B cell (primary cell): ENCODE measurements around the gene GCA. TPM values are rescaled to one million over a fixed set of nuclear protein-coding genes. Genes with fewer than 3 reads are reported as not detected.

Experiments used
- ATAC-seq: fragments of 200-7000 bp; cut with Tn5 transposase; one replicate; pipeline ENCODE4 v1.10.0; 2021; ENCODE audit warnings: low read depth, mild to moderate bottlenecking, moderate number of reproducible peaks, moderate library complexity
- CTCF ChIA-PET: fragments of 350-600 bp; sonication (Branson Sonifier 250); formaldehyde crosslinking; loops from one replicate; lab custom pipeline; 2021; ENCODE audit warnings: antibody characterized with exemption, inconsistent platforms; lab: Charles Lee
- POLR2A ChIA-PET: fragments of 350-600 bp; sonication (Branson Sonifier 250); formaldehyde crosslinking; loops from one replicate; lab custom pipeline; 2021; ENCODE audit warnings: antibody characterized with exemption; lab: Charles Lee
- DNase-seq: peaks from one replicate; pipeline ENCODE4 v3.0.0; 2013
- H2AFZ ChIP-seq: 2 replicates; pipeline ENCODE4 v1.6.1; 2012; ENCODE audit warnings: mild to moderate bottlenecking, low read depth, low read length; ENCODE audit not compliant: insufficient read depth, poor library complexity, severe bottlenecking
- H3K27ac ChIP-seq, 2 donors: 1 replicate in 1 of 2; 2 replicates in 1 of 2; pipeline ENCODE4 v1.5.1; 2012 to 2013; ENCODE audit warnings: low read length in 2 of 2, mild to moderate bottlenecking in 2 of 2, moderate library complexity in 1 of 2
- H3K27me3 ChIP-seq, 4 experiments: fragments of 200-600 bp in 1 of 4; sonication (generic) in 1 of 4; replicated peaks in 1 of 4; 1 replicate in 2 of 4; 2 replicates in 2 of 4; pipeline versions ENCODE4 v1.6.1 to v1.7.0; 2013 to 2016; ENCODE audit warnings: low read length in 3 of 4, mild to moderate bottlenecking in 2 of 4, mixed read lengths in 1 of 4, moderate library complexity in 1 of 4; ENCODE audit not compliant: insufficient read depth in 4 of 4, control insufficient read depth in 3 of 4; ENCODE audit errors: control extremely low read depth in 1 of 4
- H3K36me3 ChIP-seq, 2 experiments: replicated peaks in 1 of 2; 1 replicate in 1 of 2; 2 replicates in 1 of 2; pipeline versions ENCODE4 v1.6.1 to v1.7.1; 2013; ENCODE audit warnings: low read length in 1 of 2; ENCODE audit not compliant: insufficient read depth in 2 of 2, control insufficient read depth in 1 of 2; ENCODE audit errors: control extremely low read depth in 1 of 2, extremely low read depth in 1 of 2
- H3K4me1 ChIP-seq, 2 donors: fragments of 200-600 bp in 1 of 2; sonication (generic) in 1 of 2; 1 replicate in 1 of 2; 2 replicates in 1 of 2; pipeline versions ENCODE4 v1.5.1 to v1.6.1; 2013 to 2017; ENCODE audit warnings: low read length in 2 of 2; ENCODE audit not compliant: control insufficient read depth in 2 of 2, insufficient read depth in 2 of 2
- H3K4me2 ChIP-seq: replicated peaks from 2 replicates; pipeline ENCODE3; 2012; ENCODE audit warnings: mild to moderate bottlenecking, low read depth, low read length; ENCODE audit not compliant: poor library complexity, severe bottlenecking
- H3K4me3 ChIP-seq, 5 experiments: fragments of 200-600 bp in 1 of 5; sonication (generic) in 1 of 5; 1 replicate in 3 of 5; 2 replicates in 2 of 5; pipeline versions ENCODE4 v1.5.1 to v1.7.0; 2011 to 2016; ENCODE audit warnings: low read length in 4 of 5, mild to moderate bottlenecking in 4 of 5, low read depth in 2 of 5, control low read depth in 1 of 5, moderate library complexity in 1 of 5; ENCODE audit not compliant: insufficient read depth in 1 of 5; ENCODE audit errors: control extremely low read depth in 1 of 5, extremely low read depth in 1 of 5
- H3K79me2 ChIP-seq: fragments of 200-600 bp; sonication (generic); one replicate; pipeline ENCODE4 v1.6.0; 2016; ENCODE audit warnings: low read length; ENCODE audit not compliant: control insufficient read depth, insufficient read depth
- H3K9ac ChIP-seq: fragments of 200-600 bp; sonication (generic); 2 replicates; pipeline ENCODE4 v1.6.1; 2017; ENCODE audit warnings: mild to moderate bottlenecking, low read length, moderate library complexity
- H3K9me3 ChIP-seq, 3 donors: one replicate each; pipeline versions ENCODE4 v1.6.1 to v1.7.1; 2013; ENCODE audit warnings: low read length in 2 of 3; ENCODE audit not compliant: control insufficient read depth in 2 of 3, insufficient read depth in 1 of 3; ENCODE audit errors: control extremely low read depth in 1 of 3
- H4K20me1 ChIP-seq: 2 replicates; pipeline ENCODE4 v1.6.0; 2012; ENCODE audit warnings: mild to moderate bottlenecking, low read length; ENCODE audit not compliant: insufficient read depth, control insufficient read depth, poor library complexity, severe bottlenecking
- H3K27ac Mint-ChIP-seq: one replicate; pipeline ENCODE4 v1.8.0; 2021; ENCODE audit warnings: mixed read lengths
- H3K27me3 Mint-ChIP-seq: one replicate; pipeline ENCODE4 v1.8.0; 2021; ENCODE audit warnings: mixed read lengths
- H3K4me1 Mint-ChIP-seq: one replicate; pipeline ENCODE4 v1.8.0; 2021; ENCODE audit warnings: mixed read lengths
- H3K4me3 Mint-ChIP-seq: one replicate; pipeline ENCODE4 v1.8.0; 2021; ENCODE audit warnings: mixed read lengths
- H3K9me3 Mint-ChIP-seq: one replicate; pipeline ENCODE4 v1.8.0; 2022; ENCODE audit warnings: mixed read lengths; ENCODE audit not compliant: insufficient read depth
- CTCF ChIP-seq: fragments of 200-600 bp; IDR thresholded peaks from one replicate; pipeline ENCODE4 v1.8.0; 2022; ENCODE audit warnings: antibody characterized with exemption, mild to moderate bottlenecking
- EZH2 ChIP-seq: IDR thresholded peaks from 2 replicates; pipeline ENCODE4 v1.6.1; 2012; ENCODE audit warnings: borderline replicate concordance, low read depth, mild to moderate bottlenecking, moderate library complexity, low read length; ENCODE audit not compliant: insufficient read depth, poor library complexity, severe bottlenecking
- WGBS: methylation state at CpG from one replicate; pipeline ENCODE4 v1.1.5; 2013; ENCODE audit warnings: missing lambda C conversion rate; ENCODE audit not compliant: insufficient coverage; 5-methylcytosine and 5-hydroxymethylcytosine counted together
- intact Hi-C: fragments of 100-400 bp; cut with micrococcal nuclease; formaldehyde crosslinking; loops from one replicate; pipeline ENCODE4 v1.10.0; 2022
- polyA plus RNA-seq: library from polyadenylated mRNA; depleted of rRNA; stranded (reverse); fragments of >200 nt; gene quantifications from 2 replicates; pipeline ENCODE4 v1.2.3, GENCODE V29; 2012
- total RNA-seq, 2 donors: library from RNA; stranded (reverse); fragments of 120-200 nt in 1 of 2; gene quantifications; 1 replicate in 1 of 2; 2 replicates in 1 of 2; pipeline versions ENCODE4 v1.2.3 to v1.2.4, GENCODE V29; 2013 to 2022

Gene GCA
- total and polyA plus RNA-seq, 2 donors (not counting 1 experiment from before 2014, with no cell fraction given), result 17.9 to 33.0 TPM

- Mint-ChIP-seq H3K9me3 (no peaks in the 10 kb centered on the region), H3K27ac (peak overlapping the region; percentile 76), H3K4me3 (peak overlapping the region; percentile 3), H3K4me1 (peaks cover 44% of the 10 kb centered on the region), H3K27me3 (no peaks in the 10 kb centered on the region)
- peaks cover 29 to 42% of the 10 kb centered on the region in 2 donors for H3K4me1 ChIP-seq
- intact Hi-C loops, result no loop called here
- H3K9ac ChIP-seq, result no peak overlapping the region
- WGBS, result no CpG with 5 or more reads among the region's 1 CpG
- ATAC-seq (no peak), DNase-seq (no peak)
- no peaks in the 10 kb centered on the region for H3K27me3 ChIP-seq
- H3K9me3 ChIP-seq, result no peaks in the 10 kb centered on the region
- POLR2A ChIA-PET, result no interaction called here
- H3K79me2 ChIP-seq, result peaks cover 72% of the 10 kb centered on the region
- H2AFZ ChIP-seq, result peak overlapping the region; percentile 13
- H4K20me1 ChIP-seq, result peaks cover 8% of the 10 kb centered on the region
- H3K4me3 ChIP-seq, result no peak overlapping the region
- TF ChIP-seq EZH2, result no peak
- TF ChIP-seq CTCF, result no peak
- CTCF ChIA-PET, result interaction anchor here (3.5 to 5.5 kb wide), 3 partner anchors 7 to 20 kb away, joined by 17 to 91 read pairs (median 38); no protein-coding TSS in a partner anchor
- H3K27ac ChIP-seq, result peak overlapping the region in 1 of 2 donors; percentile 100
- H3K36me3 ChIP-seq, result peaks cover 0 to under 1% of the 10 kb centered on the region in 2 experiments
- H3K4me2 ChIP-seq, result peak overlapping the region; percentile 5
Measured at GRCh38 chr2:162320864-162321517, 22.9 kb upstream of the GCA start.

- no peak overlapping the region for H3K27ac ChIP-seq
Measured at GRCh38 chr2:162324953-162325352, 19.0 kb upstream of the GCA start.

More at GRCh38 chr2:162324953-162325352, 19.0 kb upstream of the GCA start:
- ATAC-seq, result no peak
- Mint-ChIP-seq H3K4me1 (peaks cover 15% of the 10 kb centered on the region), H3K27me3 (no peaks in the 10 kb centered on the region), H3K27ac (no peak overlapping the region), H3K4me3 (no peak overlapping the region), H3K9me3 (no peaks in the 10 kb centered on the region)
- H3K4me3 ChIP-seq, result no peak overlapping the region
- peaks cover 15 to 24% of the 10 kb centered on the region in 2 donors for H3K4me1 ChIP-seq
- ChIA-PET POLR2A (no interaction called here), CTCF (interaction anchor here (1.1 to 2.5 kb wide), 3 partner anchors 10 to 27 kb away, joined by 5 to 9 read pairs (median 5); no protein-coding TSS in a partner anchor)
- no peaks in the 10 kb centered on the region for H3K36me3 ChIP-seq
- no peak overlapping the region for H3K9ac ChIP-seq
- H3K79me2 ChIP-seq, result peaks cover 49% of the 10 kb centered on the region
- H3K27me3 ChIP-seq, result no peaks in the 10 kb centered on the region
- TF ChIP-seq CTCF, result no peak
- peaks cover 0 to 10% (median 0%) of the 10 kb centered on the region in 3 donors for H3K9me3 ChIP-seq
- H4K20me1 ChIP-seq, result no peaks in the 10 kb centered on the region
- WGBS, result no CpG with 5 or more reads among the region's 1 CpG
- H2AFZ ChIP-seq, result no peak overlapping the region
- no peak for DNase-seq
- H3K4me2 ChIP-seq, result no peak overlapping the region
- intact Hi-C loops, result no loop called here
